Uterus (tissue), 2 donors: ENCODE results near the gene UBIAD1.

Source experiments
- POLR2A ChIP-seq, 2 donors: fragments of 450-650 bp; IDR thresholded peaks; one replicate each; pipeline ENCODE4 v1.6.1; 2016; ENCODE audit warnings: antibody characterized with exemption in 2 of 2, mild to moderate bottlenecking in 1 of 2, moderate library complexity in 1 of 2
- TF ChIP-seq, protein P1 (sequence below), 4 experiments: fragments of 200-600 bp in 2 of 4; fragments of 450-650 bp in 2 of 4; sonication (generic) in 2 of 4; IDR thresholded peaks; one replicate each; pipeline ENCODE4 v1.5.1; 2016 to 2019; ENCODE audit warnings: antibody characterized with exemption in 4 of 4, mild to moderate bottlenecking in 2 of 4, moderate library complexity in 1 of 4

- no peak for TF ChIP-seq POLR2A (IDR thresholded peaks at IDR 0.05)
- TF ChIP-seq, protein P1, sequence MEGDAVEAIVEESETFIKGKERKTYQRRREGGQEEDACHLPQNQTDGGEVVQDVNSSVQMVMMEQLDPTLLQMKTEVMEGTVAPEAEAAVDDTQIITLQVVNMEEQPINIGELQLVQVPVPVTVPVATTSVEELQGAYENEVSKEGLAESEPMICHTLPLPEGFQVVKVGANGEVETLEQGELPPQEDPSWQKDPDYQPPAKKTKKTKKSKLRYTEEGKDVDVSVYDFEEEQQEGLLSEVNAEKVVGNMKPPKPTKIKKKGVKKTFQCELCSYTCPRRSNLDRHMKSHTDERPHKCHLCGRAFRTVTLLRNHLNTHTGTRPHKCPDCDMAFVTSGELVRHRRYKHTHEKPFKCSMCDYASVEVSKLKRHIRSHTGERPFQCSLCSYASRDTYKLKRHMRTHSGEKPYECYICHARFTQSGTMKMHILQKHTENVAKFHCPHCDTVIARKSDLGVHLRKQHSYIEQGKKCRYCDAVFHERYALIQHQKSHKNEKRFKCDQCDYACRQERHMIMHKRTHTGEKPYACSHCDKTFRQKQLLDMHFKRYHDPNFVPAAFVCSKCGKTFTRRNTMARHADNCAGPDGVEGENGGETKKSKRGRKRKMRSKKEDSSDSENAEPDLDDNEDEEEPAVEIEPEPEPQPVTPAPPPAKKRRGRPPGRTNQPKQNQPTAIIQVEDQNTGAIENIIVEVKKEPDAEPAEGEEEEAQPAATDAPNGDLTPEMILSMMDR (IDR thresholded peaks at IDR 0.05), result no peak
Observed at GRCh38 chr1:11233208-11233607, 39.8 kb upstream of the UBIAD1 start.
